Ammon's horn (tissue), 1 donor: ENCODE results near the gene KIDINS220.
"Not testable (repeated sequence)": the region's sequence is repeated elsewhere in the genome, so short reads cannot be mapped to it uniquely, and the experiment has no call there.

Experiments used
- DNase-seq: peaks from one replicate; pipeline ENCODE4 v3.0.0-alpha.2; 2016; ENCODE audit warnings: low spot score

Gene KIDINS220

GRCh38 chr2:8754106-8754776 is 83.2 kb downstream of the KIDINS220 start:
- DNase-seq: peak; percentile 92

GRCh38 chr2:8753609-8754008 is 83.8 kb downstream of the KIDINS220 start:
- no peak for DNase-seq

- DNase-seq: no peak
These were observed 85.0 kb downstream of the KIDINS220 start for GRCh38 chr2:8752385-8752784.

GRCh38 chr2:8750221-8750620 is 87.2 kb downstream of the KIDINS220 start:
- DNase-seq: no peak

GRCh38 chr2:8743261-8743660 is 94.2 kb downstream of the KIDINS220 start:
- DNase-seq: no peak

GRCh38 chr2:8740136-8740535 is 97.3 kb downstream of the KIDINS220 start:
- DNase-seq: no peak

- DNase-seq: no peak
These were observed 99.7 kb downstream of the KIDINS220 start for GRCh38 chr2:8737571-8738175.

GRCh38 chr2:8732601-8733000 is 104.8 kb downstream of the KIDINS220 start:
- no peak for DNase-seq

GRCh38 chr2:8729939-8730338 is 107.5 kb downstream of the KIDINS220 start:
- no peak for DNase-seq

- DNase-seq: not testable (repeated sequence)
These were observed 108.3 kb downstream of the KIDINS220 start for GRCh38 chr2:8729101-8729500.

GRCh38 chr2:8728305-8729015 is 109.0 kb downstream of the KIDINS220 start:
- no peak for DNase-seq

GRCh38 chr2:8725838-8726237 is 111.6 kb downstream of the KIDINS220 start:
- no peak for DNase-seq

- DNase-seq: no peak
These were observed 114.4 kb downstream of the KIDINS220 start for GRCh38 chr2:8722986-8723385.

GRCh38 chr2:8721410-8721809 is 116.0 kb downstream of the KIDINS220 start:
- DNase-seq: no peak

- DNase-seq: no peak
These were observed 116.7 kb downstream of the KIDINS220 start for GRCh38 chr2:8720741-8721140.

GRCh38 chr2:8719528-8719927 is 117.9 kb downstream of the KIDINS220 start:
- no peak for DNase-seq

GRCh38 chr2:8714971-8715370 is 122.4 kb downstream of the KIDINS220 start:
- DNase-seq: no peak

GRCh38 chr2:8714283-8714682 is 123.1 kb downstream of the KIDINS220 start:
- no peak for DNase-seq

GRCh38 chr2:8710951-8711350 is 126.5 kb downstream of the KIDINS220 start:
- no peak for DNase-seq

- no peak for DNase-seq
These were observed 127.8 kb downstream of the KIDINS220 start for GRCh38 chr2:8709611-8710010.

- DNase-seq: no peak
These were observed 132.5 kb downstream of the KIDINS220 start for GRCh38 chr2:8704906-8705305.

GRCh38 chr2:8701681-8702379 is 135.6 kb downstream of the KIDINS220 start:
- no peak for DNase-seq

GRCh38 chr2:8699839-8700238 is 137.6 kb downstream of the KIDINS220 start:
- no peak for DNase-seq
